Fibroblast of the aortic adventitia (primary cell): ENCODE results near the gene SHB. TPM values are rescaled to one million over a fixed set of nuclear protein-coding genes. Genes with fewer than 3 reads are reported as not detected.

Experiments used
- DNase-seq: peaks from one replicate; pipeline ENCODE4 v3.0.0-alpha.2; 2010; ENCODE audit warnings: low read depth
- H3K4me3 ChIP-seq: 2 replicates; pipeline ENCODE4 v1.5.1; 2011; ENCODE audit warnings: low read depth, mild to moderate bottlenecking, control low read depth, low read length, moderate library complexity
- total RNA-seq: library from RNA; depleted of rRNA; stranded (reverse); fragments of >200 nt; gene quantifications from 2 replicates; pipeline ENCODE4 v1.2.3, GENCODE V29; 2012; ENCODE audit warnings: low replicate concordance
- TF ChIP-seq, protein P1 (sequence below): IDR thresholded peaks from 2 replicates; pipeline ENCODE4 v1.5.1; 2011; ENCODE audit warnings: mild to moderate bottlenecking, low read length, control low read depth, inconsistent platforms; ENCODE audit not compliant: insufficient read depth

SHB gene
- total RNA-seq, 1 donor = 26.5 TPM

GRCh38 chr9:37971691-37972090 lies 97.3 kb downstream of the SHB start:
- no peak for DNase-seq
- TF ChIP-seq, protein P1, sequence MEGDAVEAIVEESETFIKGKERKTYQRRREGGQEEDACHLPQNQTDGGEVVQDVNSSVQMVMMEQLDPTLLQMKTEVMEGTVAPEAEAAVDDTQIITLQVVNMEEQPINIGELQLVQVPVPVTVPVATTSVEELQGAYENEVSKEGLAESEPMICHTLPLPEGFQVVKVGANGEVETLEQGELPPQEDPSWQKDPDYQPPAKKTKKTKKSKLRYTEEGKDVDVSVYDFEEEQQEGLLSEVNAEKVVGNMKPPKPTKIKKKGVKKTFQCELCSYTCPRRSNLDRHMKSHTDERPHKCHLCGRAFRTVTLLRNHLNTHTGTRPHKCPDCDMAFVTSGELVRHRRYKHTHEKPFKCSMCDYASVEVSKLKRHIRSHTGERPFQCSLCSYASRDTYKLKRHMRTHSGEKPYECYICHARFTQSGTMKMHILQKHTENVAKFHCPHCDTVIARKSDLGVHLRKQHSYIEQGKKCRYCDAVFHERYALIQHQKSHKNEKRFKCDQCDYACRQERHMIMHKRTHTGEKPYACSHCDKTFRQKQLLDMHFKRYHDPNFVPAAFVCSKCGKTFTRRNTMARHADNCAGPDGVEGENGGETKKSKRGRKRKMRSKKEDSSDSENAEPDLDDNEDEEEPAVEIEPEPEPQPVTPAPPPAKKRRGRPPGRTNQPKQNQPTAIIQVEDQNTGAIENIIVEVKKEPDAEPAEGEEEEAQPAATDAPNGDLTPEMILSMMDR = no peak
- H3K4me3 ChIP-seq = no peak overlapping the region

DNA sequence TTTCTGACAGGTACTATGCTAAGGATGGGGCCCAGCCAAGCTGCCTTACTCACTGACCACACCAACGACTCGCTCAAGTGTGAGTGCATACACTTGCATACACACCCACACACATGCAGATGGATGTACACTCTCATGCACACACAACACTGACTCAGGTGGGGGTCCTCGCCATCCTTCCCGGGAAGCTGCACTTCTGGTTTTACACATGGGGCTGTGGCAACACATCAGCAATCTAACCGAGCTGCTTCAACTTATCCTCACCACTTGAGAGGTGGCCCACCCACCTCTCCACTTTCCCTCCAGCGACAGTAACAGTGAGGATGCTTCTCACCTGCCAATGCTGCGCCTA lies 97.9 kb downstream of the SHB start:
- H3K4me3 ChIP-seq = no peak overlapping the region
- TF ChIP-seq, protein P1 = no peak
- DNase-seq = no peak

DNA sequence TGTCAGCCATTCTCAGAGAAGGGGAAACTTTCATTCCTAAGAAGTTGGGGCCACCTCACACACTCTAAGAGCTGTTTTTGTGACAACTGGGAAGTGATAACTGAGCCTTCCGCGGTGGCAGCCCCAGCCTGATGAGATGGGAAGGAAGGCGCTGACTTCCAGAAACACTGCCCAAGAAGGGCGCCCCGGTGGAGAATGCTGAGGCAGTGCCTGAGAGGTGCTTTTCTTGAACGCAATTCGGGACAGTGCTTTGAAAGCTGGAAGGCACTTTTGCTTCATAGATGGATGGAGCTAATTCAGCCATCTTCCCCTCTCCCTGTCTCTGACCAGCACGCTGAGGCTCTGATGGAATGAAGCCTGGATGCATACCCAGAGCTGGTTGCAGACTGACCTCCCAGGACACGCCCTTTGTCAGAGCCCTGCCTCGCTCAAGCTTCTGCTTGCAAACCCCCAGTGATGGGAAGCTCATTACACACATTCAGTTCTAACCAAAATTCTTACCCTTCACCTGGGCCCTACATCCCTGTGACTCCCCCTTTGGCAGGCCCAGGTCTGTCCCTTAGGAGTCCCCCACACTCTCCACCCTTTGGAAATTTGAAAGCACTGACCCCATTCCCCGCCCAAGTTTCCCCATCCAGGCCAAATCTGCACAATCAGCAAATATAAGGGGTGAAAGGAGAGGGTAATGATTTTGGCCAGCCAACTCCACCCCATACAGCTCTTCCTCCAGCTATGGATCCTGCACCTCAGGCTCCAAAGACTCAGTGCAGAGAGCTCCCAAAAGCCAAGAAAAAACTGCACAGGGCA lies 98.5 kb downstream of the SHB start:
- H3K4me3 ChIP-seq = no peak overlapping the region
- TF ChIP-seq, protein P1 = no peak
- DNase-seq = no peak

DNA sequence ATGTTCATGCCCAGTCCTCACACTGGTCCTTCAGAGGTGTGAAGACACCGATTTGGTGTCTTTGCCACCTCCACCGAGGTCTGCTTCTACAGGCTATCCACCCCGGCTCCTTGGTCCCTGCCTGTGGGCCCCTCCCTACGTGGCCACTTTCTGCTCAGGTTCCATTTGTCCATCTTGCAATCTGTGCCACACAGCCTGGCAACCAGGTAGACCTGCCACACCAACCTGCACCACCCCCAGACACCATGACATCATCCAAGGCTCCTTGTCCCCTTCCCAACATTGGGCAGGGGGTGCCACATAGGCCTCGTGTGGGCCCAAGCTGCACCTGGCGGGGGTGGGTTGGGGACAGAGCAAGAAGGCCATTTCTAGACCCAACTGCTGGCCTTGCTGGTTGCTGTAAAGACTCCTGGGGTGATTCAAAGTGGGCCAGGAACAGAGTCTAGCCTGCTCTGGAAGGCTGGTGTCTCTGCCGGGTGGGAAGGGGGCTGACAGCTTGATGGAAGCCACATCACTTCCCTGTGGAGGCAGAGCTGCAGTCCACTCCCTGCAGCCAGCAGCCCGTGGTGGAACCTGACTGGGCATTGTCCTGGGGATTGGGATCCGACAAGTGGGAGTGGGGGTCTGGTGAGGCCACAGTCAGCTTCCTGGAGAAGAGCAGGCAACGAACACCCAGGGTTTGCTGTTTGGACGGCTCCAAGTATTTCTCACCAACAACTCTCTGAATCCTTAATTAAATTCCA lies 99.3 kb downstream of the SHB start:
- TF ChIP-seq, protein P1 = no peak
- no peak for DNase-seq
- no peak overlapping the region for H3K4me3 ChIP-seq

DNA sequence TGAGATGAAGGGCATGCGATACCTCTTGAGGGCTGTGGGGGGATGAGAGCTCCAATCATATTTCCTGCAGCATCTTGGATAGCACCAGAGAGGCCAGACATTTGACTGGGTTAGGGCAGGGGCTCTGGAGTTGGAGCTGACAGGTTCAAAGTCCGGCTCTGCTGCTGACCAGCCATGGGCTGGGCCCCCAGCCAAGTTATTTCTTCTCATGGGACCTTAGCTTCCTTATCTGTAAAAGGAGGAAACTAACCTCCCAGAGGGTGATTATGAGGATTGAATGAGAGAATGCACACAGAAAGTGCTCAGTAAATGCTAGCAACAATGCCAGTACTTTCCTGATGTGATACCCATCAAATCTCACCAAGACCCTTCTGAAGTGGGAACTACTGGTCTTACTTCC lies 99.9 kb downstream of the SHB start:
- H3K4me3 ChIP-seq = no peak overlapping the region
- TF ChIP-seq, protein P1 = peak; percentile 24
- DNase-seq = peak; percentile 88

- TF ChIP-seq, protein P1 = no peak
- no peak overlapping the region for H3K4me3 ChIP-seq
- peak; percentile 91 for DNase-seq
Measured at GRCh38 chr9:37968228-37968701, 100.8 kb downstream of the SHB start.

- no peak overlapping the region for H3K4me3 ChIP-seq
- DNase-seq = no peak
- TF ChIP-seq, protein P1 = no peak
Measured at GRCh38 chr9:37967761-37968080, 101.3 kb downstream of the SHB start.
